Measurements from ENCODE around the gene EIF3CL.
"Not testable (repeated sequence)": the region's sequence is repeated elsewhere in the genome, so short reads cannot be mapped to it uniquely, and the experiment has no call there.

GRCh38 chr16:28330232-28330631 lies 73.4 kb downstream of the EIF3CL start:
- TF ChIP-seq CTCF, POLR2A (IDR thresholded peaks at IDR 0.05): not testable (repeated sequence)

All from suprapubic skin (tissue), 3 donors.